SK-N-SH (cell line): ENCODE data around the gene PCNT. TPM values are rescaled to one million over a fixed set of nuclear protein-coding genes. Genes with fewer than 3 reads are reported as not detected.
A peak's percentile ranks its signal among the peaks of the same experiment; 100 is the strongest.

ENCODE experiments used
- CTCF ChIA-PET: fragments of 300-600, 350-600 bp; formaldehyde crosslinking; extraction: SDS; loops from one replicate; lab custom pipeline; 2021; lab: Yijun Ruan, JAX
- POLR2A ChIA-PET: fragments of 350-600 bp; sonication (Branson Sonifier 250); formaldehyde crosslinking; extraction: SDS; loops from one replicate; lab custom pipeline; 2020; ENCODE audit warnings: antibody characterized with exemption, inconsistent platforms; lab: Yijun Ruan, JAX
- DNase-seq: peaks from one replicate; pipeline ENCODE4 v3.0.0; 2012
- H2AFZ ChIP-seq: fragments of 200-600 bp; sonication (generic); 2 replicates; pipeline ENCODE4 v1.8.1; 2016; ENCODE audit warnings: antibody characterized with exemption, mild to moderate bottlenecking, low read depth
- H3F3A ChIP-seq: fragments of 200-600 bp; sonication (generic); replicated peaks from 2 replicates; pipeline ENCODE3; 2016; ENCODE audit warnings: antibody characterized with exemption, mild to moderate bottlenecking; ENCODE audit not compliant: insufficient read depth
- H3K27ac ChIP-seq, 2 experiments: fragments of 200-500 bp in 1 of 2; fragments of 200-600 bp in 1 of 2; sonication (Bioruptor generic) in 1 of 2; sonication (generic), shearing (Covaris generic) in 1 of 2; 2 replicates each; pipeline versions ENCODE4 v1.5.1 to v1.6.1; 2014 to 2016; ENCODE audit warnings: low read depth in 2 of 2, inconsistent platforms in 1 of 2, low read length in 1 of 2, mild to moderate bottlenecking in 1 of 2, mixed read lengths in 1 of 2
- H3K27me3 ChIP-seq: fragments of 200-600 bp; sonication (generic), shearing (Covaris generic); 2 replicates; pipeline ENCODE4 v1.6.1; 2016; ENCODE audit warnings: mixed run types; ENCODE audit not compliant: insufficient read depth
- H3K36me3 ChIP-seq, 2 experiments: fragments of 200-500 bp in 1 of 2; fragments of 200-600 bp in 1 of 2; sonication (Bioruptor generic) in 1 of 2; sonication (generic) in 1 of 2; replicated peaks in 1 of 2; 2 replicates each; pipeline versions ENCODE3 to v1.5.1; 2014 to 2016; ENCODE audit warnings: low read length in 1 of 2, mild to moderate bottlenecking in 1 of 2; ENCODE audit not compliant: insufficient read depth in 2 of 2, control insufficient read depth in 1 of 2
- H3K4me1 ChIP-seq, 2 experiments: fragments of 200-500 bp in 1 of 2; fragments of 200-600 bp in 1 of 2; sonication (Bioruptor generic) in 1 of 2; sonication (generic), shearing (Covaris generic) in 1 of 2; 2 replicates each; pipeline versions ENCODE4 v1.5.1 to v1.6.1; 2014 to 2016; ENCODE audit warnings: low read depth in 1 of 2, low read length in 1 of 2, mixed run types in 1 of 2; ENCODE audit not compliant: insufficient read depth in 2 of 2, control insufficient read depth in 1 of 2
- H3K4me2 ChIP-seq: fragments of 200-600 bp; sonication (generic), shearing (Covaris generic); 2 replicates; pipeline ENCODE4 v1.6.1; 2017; ENCODE audit warnings: mixed run types
- H3K4me3 ChIP-seq, 2 experiments: fragments of 200-500 bp in 1 of 2; fragments of 200-600 bp in 1 of 2; sonication (Bioruptor generic) in 1 of 2; sonication (generic), shearing (Covaris generic) in 1 of 2; 2 replicates each; pipeline versions ENCODE4 v1.5.1 to v1.8.1; 2014 to 2016; ENCODE audit warnings: low read depth in 2 of 2, inconsistent platforms in 1 of 2, low read length in 1 of 2, mild to moderate bottlenecking in 1 of 2, mixed read lengths in 1 of 2, moderate library complexity in 1 of 2
- H3K79me2 ChIP-seq: fragments of 200-600 bp; sonication (generic); 2 replicates; pipeline ENCODE4 v1.8.1; 2017; ENCODE audit warnings: mild to moderate bottlenecking; ENCODE audit not compliant: insufficient read depth
- H3K9ac ChIP-seq: fragments of 200-600 bp; sonication (generic); 2 replicates; pipeline ENCODE4 v1.6.1; 2017; ENCODE audit warnings: mixed run types
- H3K9me2 ChIP-seq: fragments of 200-600 bp; sonication (generic); 2 replicates; pipeline ENCODE4 v1.6.1; 2017; ENCODE audit warnings: mixed run types
- H3K9me3 ChIP-seq: fragments of 200-600 bp; sonication (generic); 2 replicates; pipeline ENCODE4 v1.6.1; 2017; ENCODE audit warnings: mixed run types, mild to moderate bottlenecking, moderate library complexity
- H4K20me1 ChIP-seq: fragments of 200-600 bp; sonication (generic); 2 replicates; pipeline ENCODE4 v1.6.1; 2017; ENCODE audit warnings: mild to moderate bottlenecking, mixed run types; ENCODE audit not compliant: insufficient read depth
- CHD2 ChIP-seq: fragments of 150-350 bp; IDR thresholded peaks from 2 replicates; pipeline ENCODE4 v1.6.1; 2018; ENCODE audit warnings: low read length; ENCODE audit not compliant: partially characterized antibody
- EP300 ChIP-seq, 2 experiments: IDR thresholded peaks; 2 replicates each; pipeline versions ENCODE4 v1.4.0 to v1.6.1; 2012; ENCODE audit warnings: borderline replicate concordance in 1 of 2, low read depth in 1 of 2, low read length in 1 of 2
- FOSL2 ChIP-seq: IDR thresholded peaks from 2 replicates; pipeline ENCODE4 v1.4.0; 2012; ENCODE audit warnings: low read depth, mild to moderate bottlenecking, moderate library complexity, borderline replicate concordance
- FOXM1 ChIP-seq: IDR thresholded peaks from 2 replicates; pipeline ENCODE4 v1.4.0; 2012; ENCODE audit warnings: low read depth, mild to moderate bottlenecking
- MXI1 ChIP-seq: IDR thresholded peaks from 2 replicates; pipeline ENCODE4 v1.6.1; 2012; ENCODE audit warnings: mild to moderate bottlenecking, low read depth, low read length, improper control_type of control experiment
- NFIC ChIP-seq: IDR thresholded peaks from 2 replicates; pipeline ENCODE4 v1.4.0; 2012; ENCODE audit warnings: borderline replicate concordance
- RFX5 ChIP-seq: IDR thresholded peaks from 2 replicates; pipeline ENCODE4 v1.6.1; 2012; ENCODE audit warnings: mild to moderate bottlenecking, improper control_type of control experiment, low read length
- RXRA ChIP-seq: IDR thresholded peaks from 2 replicates; pipeline ENCODE4 v1.4.0; 2012; ENCODE audit warnings: low read depth, mild to moderate bottlenecking, borderline replicate concordance
- SMC3 ChIP-seq: IDR thresholded peaks from 2 replicates; pipeline ENCODE4 v1.6.1; 2012; ENCODE audit warnings: low read depth, low read length, improper control_type of control experiment
- USF2 ChIP-seq: fragments of 150-350 bp; IDR thresholded peaks from 2 replicates; pipeline ENCODE4 v1.6.1; 2017; ENCODE audit warnings: antibody characterized with exemption, low read length, low read depth, borderline replicate concordance
- YY1 ChIP-seq: IDR thresholded peaks from 2 replicates; pipeline ENCODE4 v1.4.0; 2012; ENCODE audit warnings: low read depth, mild to moderate bottlenecking
- WGBS: methylation state at CpG from one replicate; pipeline ENCODE4 v1.1.6; 2017; ENCODE audit warnings: low lambda C conversion rate; 5-methylcytosine and 5-hydroxymethylcytosine counted together
- polyA plus RNA-seq, 3 experiments: library from polyadenylated mRNA; depleted of rRNA; stranded (reverse); fragments of >200 nt; gene quantifications; 2 replicates each; pipeline ENCODE4 v1.2.3, GENCODE V29; 2012
- TF ChIP-seq, protein P1 (sequence below): IDR thresholded peaks from 2 replicates; pipeline ENCODE4; 2012
- TF ChIP-seq, protein P2 (sequence below): IDR thresholded peaks from 2 replicates; pipeline ENCODE4 v1.4.0; 2012; ENCODE audit warnings: low read depth, borderline replicate concordance

PCNT gene
- polyA plus RNA-seq, 1 of the 3 experiments (the other 2 are of a cell fraction), result 15.7 TPM

- TF ChIP-seq NFIC, result no peak
- TF ChIP-seq, protein P1, sequence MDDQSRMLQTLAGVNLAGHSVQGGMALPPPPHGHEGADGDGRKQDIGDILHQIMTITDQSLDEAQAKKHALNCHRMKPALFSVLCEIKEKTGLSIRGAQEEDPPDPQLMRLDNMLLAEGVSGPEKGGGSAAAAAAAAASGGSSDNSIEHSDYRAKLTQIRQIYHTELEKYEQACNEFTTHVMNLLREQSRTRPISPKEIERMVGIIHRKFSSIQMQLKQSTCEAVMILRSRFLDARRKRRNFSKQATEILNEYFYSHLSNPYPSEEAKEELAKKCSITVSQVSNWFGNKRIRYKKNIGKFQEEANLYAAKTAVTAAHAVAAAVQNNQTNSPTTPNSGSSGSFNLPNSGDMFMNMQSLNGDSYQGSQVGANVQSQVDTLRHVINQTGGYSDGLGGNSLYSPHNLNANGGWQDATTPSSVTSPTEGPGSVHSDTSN, result no peak
- TF ChIP-seq EP300 (IDR thresholded peaks at IDR 0.05; ENCODE audit: borderline replicate concordance in 1 of 2, low read depth in 1 of 2, low read length in 1 of 2), result no peak
- peak; percentile 35 for TF ChIP-seq MXI1
- no peak for TF ChIP-seq FOXM1
- no peak for TF ChIP-seq SMC3
- TF ChIP-seq, protein P2, sequence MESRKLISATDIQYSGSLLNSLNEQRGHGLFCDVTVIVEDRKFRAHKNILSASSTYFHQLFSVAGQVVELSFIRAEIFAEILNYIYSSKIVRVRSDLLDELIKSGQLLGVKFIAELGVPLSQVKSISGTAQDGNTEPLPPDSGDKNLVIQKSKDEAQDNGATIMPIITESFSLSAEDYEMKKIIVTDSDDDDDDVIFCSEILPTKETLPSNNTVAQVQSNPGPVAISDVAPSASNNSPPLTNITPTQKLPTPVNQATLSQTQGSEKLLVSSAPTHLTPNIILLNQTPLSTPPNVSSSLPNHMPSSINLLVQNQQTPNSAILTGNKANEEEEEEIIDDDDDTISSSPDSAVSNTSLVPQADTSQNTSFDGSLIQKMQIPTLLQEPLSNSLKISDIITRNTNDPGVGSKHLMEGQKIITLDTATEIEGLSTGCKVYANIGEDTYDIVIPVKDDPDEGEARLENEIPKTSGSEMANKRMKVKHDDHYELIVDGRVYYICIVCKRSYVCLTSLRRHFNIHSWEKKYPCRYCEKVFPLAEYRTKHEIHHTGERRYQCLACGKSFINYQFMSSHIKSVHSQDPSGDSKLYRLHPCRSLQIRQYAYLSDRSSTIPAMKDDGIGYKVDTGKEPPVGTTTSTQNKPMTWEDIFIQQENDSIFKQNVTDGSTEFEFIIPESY, result peak; percentile 93
- no peak for TF ChIP-seq RFX5
- no peak for TF ChIP-seq YY1
- TF ChIP-seq RXRA, result no peak
- TF ChIP-seq USF2, result no peak
- peak; percentile 96 for TF ChIP-seq CHD2
Observed at GRCh38 chr21:46285761-46286647, 38.0 kb upstream of the PCNT start, which contains the start of gene YBEY (continued).

DNA sequence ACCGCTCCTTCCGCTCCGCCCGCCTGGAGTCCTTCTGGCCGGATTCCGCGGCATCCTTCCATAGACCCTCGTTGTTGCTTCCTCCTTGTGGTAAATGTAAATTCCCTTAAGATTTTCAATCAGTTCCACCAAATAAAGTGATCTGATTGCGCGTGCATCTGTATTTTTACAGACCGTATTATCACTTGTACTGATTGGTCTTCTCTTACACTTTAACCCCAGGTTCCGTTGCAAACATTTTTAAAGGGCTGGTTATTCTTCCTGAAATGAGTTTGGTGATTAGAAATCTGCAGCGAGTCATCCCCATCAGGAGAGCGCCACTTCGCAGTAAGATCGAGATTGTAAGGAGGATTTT, 37.3 kb upstream of the PCNT start:
- Histone ChIP-seq H3K36me3 (peaks cover 22 to 27% of the 10 kb centered on the region in 2 experiments), H2AFZ (peak overlapping the region; percentile 88), H3K4me3 (peak overlapping the region; percentile 72 to 77), H3K27me3 (no peaks in the 10 kb centered on the region), H3K9ac (peak overlapping the region; percentile 95), H3K79me2 (peaks cover 73% of the 10 kb centered on the region), H3K4me2 (peak overlapping the region; percentile 72), H4K20me1 (peaks cover 8% of the 10 kb centered on the region; the same call in 1 of the 2 replicates), H3F3A (peaks cover 14% of the 10 kb centered on the region), H3K27ac (peak overlapping the region; percentile 86 to 95), H3K9me3 (no peaks in the 10 kb centered on the region), H3K4me1 (peaks cover 21 to 25% of the 10 kb centered on the region in 2 experiments), H3K9me2 (no peaks in the 10 kb centered on the region)
- POLR2A ChIA-PET, result no interaction called here
- no peak for DNase-seq
- WGBS, result under 1% methylated on average over 16 of the region's 16 CpGs
- TF ChIP-seq SMC3 (no peak), FOSL2 (0 out of 2 replicates have a peak, but pooled peaks have one; percentile 2)
- CTCF ChIA-PET, result no interaction called here
